Duodenal mucosa (tissue), 2 donors: ENCODE results near the gene FLT1.

ENCODE experiments used
- H3K27ac ChIP-seq: one replicate; pipeline ENCODE4 v1.7.0; 2013; ENCODE audit warnings: low read depth, low read length
- H3K27me3 ChIP-seq, 2 donors: one replicate each; pipeline ENCODE4 v1.7.0; 2013; ENCODE audit warnings: low read length in 2 of 2, control low read depth in 1 of 2; ENCODE audit not compliant: insufficient read depth in 2 of 2, control insufficient read depth in 1 of 2
- H3K36me3 ChIP-seq, 2 donors: one replicate each; pipeline ENCODE4 v1.7.0; 2013; ENCODE audit warnings: low read length in 2 of 2, control low read depth in 1 of 2; ENCODE audit not compliant: insufficient read depth in 2 of 2, control insufficient read depth in 1 of 2
- H3K4me1 ChIP-seq, 2 donors: one replicate each; pipeline ENCODE4 v1.7.0; 2013; ENCODE audit warnings: low read length in 2 of 2, control low read depth in 1 of 2; ENCODE audit not compliant: insufficient read depth in 2 of 2, control insufficient read depth in 1 of 2
- H3K4me3 ChIP-seq, 2 donors: one replicate each; pipeline ENCODE4 v1.7.0; 2013; ENCODE audit warnings: low read length in 2 of 2, low read depth in 1 of 2
- H3K9ac ChIP-seq, 2 donors: one replicate each; pipeline ENCODE4 v1.7.0; 2013; ENCODE audit warnings: low read length in 2 of 2, low read depth in 1 of 2
- H3K9me3 ChIP-seq, 2 donors: one replicate each; pipeline ENCODE4 v1.7.0; 2013; ENCODE audit warnings: low read length in 2 of 2, control low read depth in 1 of 2; ENCODE audit not compliant: control insufficient read depth in 1 of 2

FLT1 gene

DNA sequence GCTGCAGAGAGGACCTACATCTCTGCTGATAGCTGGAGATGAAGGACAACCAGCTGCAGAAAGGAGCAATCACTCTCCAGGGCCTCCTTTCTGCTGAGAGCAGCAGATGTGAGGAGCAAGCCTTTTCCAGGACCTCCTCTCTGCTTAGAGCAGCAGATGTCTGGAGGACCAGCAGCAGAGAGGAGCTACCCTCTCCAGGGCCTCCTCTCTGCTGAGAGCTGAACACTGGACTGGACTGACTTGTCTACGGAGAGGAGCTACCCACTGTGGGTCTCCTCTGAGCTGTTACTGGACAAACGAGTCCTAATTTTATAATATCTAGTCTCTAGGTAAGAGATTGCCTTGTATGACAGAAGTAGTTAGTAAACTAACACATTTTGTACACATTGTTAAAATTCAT, 40.8 kb upstream of the FLT1 start:
- H3K4me3 ChIP-seq: no peak overlapping the region
- H3K9me3 ChIP-seq: no peaks in the 10 kb centered on the region
- H3K27me3 ChIP-seq: peaks cover 5 to 9% of the 10 kb centered on the region in 2 donors
- H3K9ac ChIP-seq: no peak overlapping the region
- peaks cover 15 to 16% of the 10 kb centered on the region in 2 donors for H3K4me1 ChIP-seq
- no peaks in the 10 kb centered on the region for H3K36me3 ChIP-seq
- no peak overlapping the region for H3K27ac ChIP-seq

DNA sequence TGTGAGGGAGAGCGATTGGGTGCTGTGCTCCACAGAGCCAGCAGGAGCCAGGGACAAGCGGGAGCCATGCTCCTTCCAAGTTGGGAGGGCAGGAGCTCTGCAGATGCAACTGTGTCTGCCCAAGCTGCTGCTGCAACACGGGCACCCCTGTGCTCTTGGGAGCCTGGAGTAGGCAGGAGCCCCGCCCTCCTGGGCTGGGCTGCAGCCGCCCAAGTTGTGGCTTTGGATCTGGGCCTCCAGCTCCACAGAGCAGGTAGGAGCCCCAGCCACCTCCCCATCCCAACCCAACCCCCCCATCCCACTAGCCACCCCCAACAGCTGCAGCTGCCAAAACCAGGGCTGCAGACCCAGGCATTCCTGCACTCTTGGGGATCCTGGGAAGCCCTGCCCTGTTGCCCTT, 39.9 kb upstream of the FLT1 start:
- peaks cover 8 to 14% of the 10 kb centered on the region in 2 donors for H3K27me3 ChIP-seq
- H3K4me1 ChIP-seq: peaks cover 15 to 21% of the 10 kb centered on the region in 2 donors
- H3K27ac ChIP-seq: no peak overlapping the region
- H3K9me3 ChIP-seq: no peaks in the 10 kb centered on the region
- H3K4me3 ChIP-seq: no peak overlapping the region
- H3K36me3 ChIP-seq: no peaks in the 10 kb centered on the region
- H3K9ac ChIP-seq: no peak overlapping the region

DNA sequence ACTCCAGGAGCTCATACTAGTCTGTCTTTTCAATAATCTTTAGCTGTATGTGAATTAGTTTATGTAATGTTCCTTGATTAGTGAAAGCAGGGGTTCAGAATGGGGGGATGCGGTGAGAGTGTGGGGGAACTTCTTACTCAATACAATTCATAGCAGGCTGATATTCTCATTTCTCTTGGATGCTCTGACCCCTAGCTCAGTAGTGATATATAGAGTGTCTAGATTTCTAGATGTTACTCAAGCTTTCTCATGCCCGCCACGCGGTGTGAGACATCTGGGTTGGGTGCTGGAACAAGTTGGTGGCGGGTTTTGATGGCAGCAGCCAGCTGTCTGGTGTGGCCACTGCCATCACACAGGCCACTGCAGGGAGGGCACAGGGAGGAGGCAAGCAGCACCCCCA, 39.3 kb upstream of the FLT1 start:
- Histone ChIP-seq H3K4me3 (no peak overlapping the region), H3K36me3 (no peaks in the 10 kb centered on the region), H3K4me1 (peaks cover 15 to 21% of the 10 kb centered on the region in 2 donors), H3K9me3 (no peaks in the 10 kb centered on the region), H3K27me3 (peaks cover 8 to 14% of the 10 kb centered on the region in 2 donors), H3K27ac (no peak overlapping the region), H3K9ac (no peak overlapping the region)

DNA sequence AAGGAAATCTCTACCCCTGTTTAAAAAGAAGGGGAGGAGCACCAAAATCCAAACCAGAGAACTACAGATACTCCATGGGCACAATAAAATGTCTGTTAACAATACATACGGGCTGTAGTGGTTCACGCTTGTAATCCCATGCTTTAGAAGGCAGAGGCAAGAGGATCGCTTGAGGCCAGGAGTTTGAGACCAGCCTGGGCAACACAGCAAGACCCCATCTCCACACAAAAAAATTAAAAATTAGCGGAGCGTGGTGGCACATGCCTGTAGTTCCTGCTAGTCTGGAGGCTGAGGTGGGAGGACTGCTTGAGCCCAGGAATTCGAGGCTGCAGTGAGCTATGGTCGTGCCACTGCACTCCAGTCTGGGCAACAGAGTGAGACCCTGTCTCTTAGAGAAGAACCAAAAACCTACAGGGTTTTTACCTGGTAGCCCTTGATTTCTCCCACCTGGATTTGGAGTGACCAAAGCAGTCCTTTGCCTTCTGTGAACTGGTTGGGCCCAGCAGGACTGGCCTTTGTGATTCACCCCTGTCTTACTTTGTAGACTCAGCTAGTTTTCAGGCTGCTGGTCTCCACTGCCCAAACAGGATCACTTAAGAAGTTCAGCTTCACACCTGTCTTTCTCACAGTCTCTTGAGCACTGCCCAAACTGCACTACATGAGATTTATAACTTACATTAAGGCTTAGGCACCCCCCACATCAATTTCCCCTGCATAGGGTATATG, 38.7 kb upstream of the FLT1 start:
- no peaks in the 10 kb centered on the region for H3K36me3 ChIP-seq
- no peak overlapping the region for H3K27ac ChIP-seq
- H3K9ac ChIP-seq: no peak overlapping the region
- peaks cover 15 to 21% of the 10 kb centered on the region in 2 donors for H3K4me1 ChIP-seq
- H3K9me3 ChIP-seq: no peaks in the 10 kb centered on the region
- no peak overlapping the region for H3K4me3 ChIP-seq
- H3K27me3 ChIP-seq: peaks cover 8 to 14% of the 10 kb centered on the region in 2 donors

DNA sequence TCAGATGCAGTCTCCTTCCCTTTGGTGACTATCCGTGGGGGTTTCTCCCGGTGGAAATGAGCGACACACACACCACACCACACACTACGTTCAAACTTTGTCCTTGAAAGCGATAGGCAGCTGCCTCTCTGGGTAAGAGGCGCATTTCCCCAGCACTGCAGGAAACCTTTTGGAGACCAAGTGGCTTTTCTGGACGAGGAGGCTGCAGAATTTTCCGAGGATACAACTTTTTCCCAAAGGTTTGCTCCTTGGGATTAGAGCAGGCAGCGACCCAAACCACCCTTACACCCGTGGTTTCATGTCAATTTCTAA, 38.2 kb upstream of the FLT1 start:
- Histone ChIP-seq H3K36me3 (no peaks in the 10 kb centered on the region), H3K4me3 (peak overlapping the region; percentile 54 to 61), H3K27ac (no peak overlapping the region), H3K27me3 (peaks cover 8 to 14% of the 10 kb centered on the region in 2 donors), H3K9me3 (no peaks in the 10 kb centered on the region), H3K9ac (peak overlapping the region in 1 of 2 donors; percentile 6), H3K4me1 (peaks cover 15 to 21% of the 10 kb centered on the region in 2 donors)

DNA sequence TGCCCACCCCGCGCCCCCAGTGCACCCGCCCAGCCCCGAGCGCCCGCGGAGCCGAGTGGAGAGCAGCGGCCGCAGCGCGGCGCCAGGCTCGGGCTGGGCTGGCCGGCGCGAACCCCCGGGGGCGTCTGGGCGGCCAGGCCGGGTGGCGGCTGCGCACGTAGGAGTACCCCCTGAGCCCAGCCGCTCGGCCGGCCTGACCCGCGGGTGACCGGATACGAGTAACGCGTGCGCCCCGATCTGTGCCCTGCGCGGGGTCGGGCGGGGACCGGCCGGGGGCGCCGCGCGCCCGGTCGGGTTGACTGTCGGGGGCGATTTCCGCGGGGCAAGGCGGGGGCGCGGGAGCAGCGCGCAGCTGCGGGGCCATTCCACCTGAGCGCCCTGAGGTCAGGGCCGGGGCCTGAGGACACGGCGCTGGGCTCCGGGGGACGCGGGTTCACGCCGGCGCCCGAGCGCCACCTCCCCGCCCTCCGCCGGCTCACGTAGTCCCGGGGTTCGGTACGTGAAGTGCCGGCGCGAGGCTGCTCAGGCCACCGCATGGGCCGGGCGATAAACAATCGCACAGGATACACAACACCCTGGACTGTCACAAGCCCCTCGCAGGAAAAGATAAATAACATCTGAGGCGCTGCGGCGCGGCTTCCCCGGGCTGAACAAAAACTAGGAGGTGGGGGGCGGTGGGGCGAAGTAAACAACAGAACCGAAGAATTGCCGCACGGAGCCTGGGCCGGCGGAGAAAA, 37.6 kb upstream of the FLT1 start:
- H3K9me3 ChIP-seq: no peaks in the 10 kb centered on the region
- H3K36me3 ChIP-seq: no peaks in the 10 kb centered on the region
- peak overlapping the region; percentile 61 to 66 for H3K4me3 ChIP-seq
- H3K27me3 ChIP-seq: peaks cover 8 to 14% of the 10 kb centered on the region in 2 donors
- H3K4me1 ChIP-seq: peaks cover 15 to 21% of the 10 kb centered on the region in 2 donors
- H3K9ac ChIP-seq: peak overlapping the region in 1 of 2 donors; percentile 6
- no peak overlapping the region for H3K27ac ChIP-seq

DNA sequence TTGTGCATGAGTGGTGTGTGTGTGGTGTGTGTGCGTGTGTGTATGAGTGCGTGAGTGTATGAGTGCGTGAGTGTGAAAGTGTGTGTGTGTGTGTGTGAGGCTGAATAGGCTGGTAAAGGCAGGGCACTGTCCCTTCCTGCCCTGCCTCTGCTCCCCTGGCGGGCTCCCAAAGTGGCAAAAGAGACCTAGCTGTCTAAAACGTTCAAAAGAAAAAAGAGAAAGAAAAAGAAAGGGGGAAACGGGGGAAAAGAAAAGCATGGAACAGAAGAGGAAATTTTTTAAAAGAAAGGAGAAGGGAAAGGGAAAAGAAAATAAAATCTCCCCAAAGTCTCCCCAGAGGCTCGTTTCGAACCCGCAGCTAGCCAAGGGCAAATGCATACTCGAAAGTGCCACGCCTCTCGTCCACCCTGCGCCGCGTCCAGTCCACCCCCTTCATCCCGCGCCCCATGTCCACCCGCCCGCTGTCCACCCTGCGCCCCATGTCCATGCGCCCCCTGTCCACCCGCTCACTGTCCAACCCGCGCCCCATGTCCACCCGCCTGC, 37.0 kb upstream of the FLT1 start:
- no peaks in the 10 kb centered on the region for H3K9me3 ChIP-seq
- H3K27me3 ChIP-seq: peaks cover 8 to 14% of the 10 kb centered on the region in 2 donors
- no peaks in the 10 kb centered on the region for H3K36me3 ChIP-seq
- no peak overlapping the region for H3K27ac ChIP-seq
- peaks cover 15 to 21% of the 10 kb centered on the region in 2 donors for H3K4me1 ChIP-seq
- H3K9ac ChIP-seq: peak overlapping the region in 1 of 2 donors; percentile 63
- peak overlapping the region; percentile 61 to 66 for H3K4me3 ChIP-seq

DNA sequence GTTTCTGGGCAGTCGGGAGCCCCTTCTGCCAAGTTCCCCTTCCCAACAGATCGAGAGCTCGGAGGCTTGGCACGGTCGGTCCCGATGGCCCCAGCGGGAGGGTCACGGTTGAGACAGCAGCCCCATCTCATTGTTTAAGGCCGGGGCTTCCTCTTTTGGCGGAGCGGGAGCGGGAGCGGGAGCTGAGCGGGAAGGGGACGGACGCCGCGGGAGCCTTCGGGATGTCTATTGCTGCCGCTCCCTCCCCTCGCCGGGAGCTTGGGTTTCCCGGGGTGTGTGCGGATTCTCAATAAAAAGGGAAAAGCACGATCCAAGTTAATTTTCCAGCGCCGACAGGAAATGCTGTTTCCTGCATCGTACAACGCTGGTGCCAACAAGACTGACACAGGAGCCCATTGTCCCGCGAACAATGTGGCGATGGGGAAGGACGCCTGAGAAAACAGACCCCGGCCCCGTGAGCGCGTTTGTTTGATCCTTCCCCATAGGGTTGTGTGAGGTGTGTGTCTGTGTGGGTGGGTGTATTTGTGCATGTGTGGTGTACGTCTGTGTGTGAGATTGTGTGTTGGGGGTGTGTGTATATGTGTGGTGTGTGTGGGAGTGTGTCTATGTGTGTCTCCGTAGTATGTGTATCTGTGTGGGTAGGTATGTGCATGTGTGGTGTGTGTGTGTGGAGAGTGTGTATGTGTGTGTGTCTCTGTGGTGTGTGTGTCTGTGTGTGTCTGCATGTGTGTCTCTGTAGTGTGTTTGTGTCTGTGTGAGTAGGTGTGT, 36.3 kb upstream of the FLT1 start:
- H3K9ac ChIP-seq: peak overlapping the region in 1 of 2 donors; percentile 63
- peaks cover 10 to 21% of the 10 kb centered on the region in 2 donors for H3K4me1 ChIP-seq
- H3K9me3 ChIP-seq: no peaks in the 10 kb centered on the region
- H3K36me3 ChIP-seq: no peaks in the 10 kb centered on the region
- peak overlapping the region; percentile 61 to 66 for H3K4me3 ChIP-seq
- peaks cover 8 to 14% of the 10 kb centered on the region in 2 donors for H3K27me3 ChIP-seq
- no peak overlapping the region for H3K27ac ChIP-seq

DNA sequence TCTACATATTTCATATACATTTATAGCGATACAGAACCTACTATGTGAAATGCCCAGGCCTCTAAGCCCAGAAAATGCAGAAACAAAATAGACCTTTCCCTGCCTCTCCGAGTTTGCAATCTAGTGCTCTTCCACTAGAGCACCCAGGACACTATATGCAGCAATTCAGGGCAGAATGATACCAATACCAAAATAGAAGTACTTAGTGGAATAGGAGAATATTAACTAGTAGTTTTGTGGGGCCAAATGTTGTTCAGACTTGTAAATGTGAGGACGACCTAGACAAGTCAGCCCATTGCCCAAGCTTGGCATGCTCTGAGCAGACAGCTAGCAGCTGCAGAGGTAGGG, 35.8 kb upstream of the FLT1 start:
- H3K9ac ChIP-seq: no peak overlapping the region
- H3K27me3 ChIP-seq: peaks cover 8 to 14% of the 10 kb centered on the region in 2 donors
- H3K9me3 ChIP-seq: no peaks in the 10 kb centered on the region
- peak overlapping the region in 1 of 2 donors; percentile 66 for H3K4me3 ChIP-seq
- no peaks in the 10 kb centered on the region for H3K36me3 ChIP-seq
- H3K27ac ChIP-seq: no peak overlapping the region
- peaks cover 10 to 21% of the 10 kb centered on the region in 2 donors for H3K4me1 ChIP-seq

DNA sequence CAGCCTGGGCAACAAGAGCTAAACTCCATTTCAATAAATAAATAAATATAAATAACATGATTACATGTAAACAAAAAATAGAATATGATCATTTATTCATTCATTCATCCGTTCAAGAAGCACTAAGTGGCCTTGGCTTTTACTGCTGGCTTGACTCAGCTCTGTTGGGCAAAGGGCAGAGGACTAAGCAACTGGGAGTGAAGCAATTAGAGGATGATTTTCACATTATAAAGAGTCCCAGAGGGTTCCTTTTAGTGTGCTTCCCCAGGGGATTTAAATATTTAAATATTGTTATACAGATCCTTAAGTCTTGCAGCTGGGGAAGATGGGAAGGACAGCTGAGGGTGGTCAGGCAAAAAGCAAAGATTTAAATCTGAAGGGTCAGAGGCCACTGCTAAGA, 34.9 kb upstream of the FLT1 start:
- H3K27me3 ChIP-seq: peaks cover 8 to 14% of the 10 kb centered on the region in 2 donors
- H3K27ac ChIP-seq: no peak overlapping the region
- H3K9ac ChIP-seq: no peak overlapping the region
- H3K36me3 ChIP-seq: no peaks in the 10 kb centered on the region
- H3K9me3 ChIP-seq: no peaks in the 10 kb centered on the region
- H3K4me3 ChIP-seq: no peak overlapping the region
- H3K4me1 ChIP-seq: peaks cover 10 to 21% of the 10 kb centered on the region in 2 donors
